ENCODE results near the gene SIGLEC7.
"Not testable (repeated sequence)": the region's sequence is repeated elsewhere in the genome, so short reads cannot be mapped to it uniquely, and the experiment has no call there.

Gene SIGLEC7

GRCh38 chr19:51166846-51167490 lies 24.9 kb downstream of the SIGLEC7 start:
- no peaks in the 10 kb centered on the region for H3K4me1 ChIP-seq (ENCODE audit: insufficient read depth, low read length, severe bottlenecking)
- H3K27me3 ChIP-seq (ENCODE audit: insufficient read depth, low read length): no peaks in the 10 kb centered on the region
- no peak overlapping the region for H2AFZ ChIP-seq (ENCODE audit: low read length)
- no peak overlapping the region for H3K9ac ChIP-seq (ENCODE audit: low read length)
- H3K79me2 ChIP-seq (ENCODE audit: insufficient read depth, low read length): no peaks in the 10 kb centered on the region
- no peaks in the 10 kb centered on the region for H3K36me3 ChIP-seq (ENCODE audit: insufficient read depth, low read length)
- no peaks in the 10 kb centered on the region for H3F3A ChIP-seq (ENCODE audit: insufficient read depth, low read length)
- H3K9me3 ChIP-seq (ENCODE audit: low read length): no peaks in the 10 kb centered on the region
- TF ChIP-seq EZH2 (IDR thresholded peaks at IDR 0.05; ENCODE audit: borderline replicate concordance, low read length): no peak
- TF ChIP-seq, protein P1, sequence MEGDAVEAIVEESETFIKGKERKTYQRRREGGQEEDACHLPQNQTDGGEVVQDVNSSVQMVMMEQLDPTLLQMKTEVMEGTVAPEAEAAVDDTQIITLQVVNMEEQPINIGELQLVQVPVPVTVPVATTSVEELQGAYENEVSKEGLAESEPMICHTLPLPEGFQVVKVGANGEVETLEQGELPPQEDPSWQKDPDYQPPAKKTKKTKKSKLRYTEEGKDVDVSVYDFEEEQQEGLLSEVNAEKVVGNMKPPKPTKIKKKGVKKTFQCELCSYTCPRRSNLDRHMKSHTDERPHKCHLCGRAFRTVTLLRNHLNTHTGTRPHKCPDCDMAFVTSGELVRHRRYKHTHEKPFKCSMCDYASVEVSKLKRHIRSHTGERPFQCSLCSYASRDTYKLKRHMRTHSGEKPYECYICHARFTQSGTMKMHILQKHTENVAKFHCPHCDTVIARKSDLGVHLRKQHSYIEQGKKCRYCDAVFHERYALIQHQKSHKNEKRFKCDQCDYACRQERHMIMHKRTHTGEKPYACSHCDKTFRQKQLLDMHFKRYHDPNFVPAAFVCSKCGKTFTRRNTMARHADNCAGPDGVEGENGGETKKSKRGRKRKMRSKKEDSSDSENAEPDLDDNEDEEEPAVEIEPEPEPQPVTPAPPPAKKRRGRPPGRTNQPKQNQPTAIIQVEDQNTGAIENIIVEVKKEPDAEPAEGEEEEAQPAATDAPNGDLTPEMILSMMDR (IDR thresholded peaks at IDR 0.05; ENCODE audit: low read length): no peak
- H3K27ac ChIP-seq (ENCODE audit: low read depth, low read length, poor library complexity, severe bottlenecking): no peak overlapping the region
- no peaks in the 10 kb centered on the region for H4K20me1 ChIP-seq (ENCODE audit: insufficient read depth, low read length)
- H3K4me2 ChIP-seq (ENCODE audit: low read length): no peak overlapping the region
- H3K4me3 ChIP-seq (ENCODE audit: low read depth, low read length, poor library complexity, severe bottlenecking): no peak overlapping the region
- no peaks in the 10 kb centered on the region for H3K9me2 ChIP-seq (ENCODE audit: low read depth, low read length)

DNA sequence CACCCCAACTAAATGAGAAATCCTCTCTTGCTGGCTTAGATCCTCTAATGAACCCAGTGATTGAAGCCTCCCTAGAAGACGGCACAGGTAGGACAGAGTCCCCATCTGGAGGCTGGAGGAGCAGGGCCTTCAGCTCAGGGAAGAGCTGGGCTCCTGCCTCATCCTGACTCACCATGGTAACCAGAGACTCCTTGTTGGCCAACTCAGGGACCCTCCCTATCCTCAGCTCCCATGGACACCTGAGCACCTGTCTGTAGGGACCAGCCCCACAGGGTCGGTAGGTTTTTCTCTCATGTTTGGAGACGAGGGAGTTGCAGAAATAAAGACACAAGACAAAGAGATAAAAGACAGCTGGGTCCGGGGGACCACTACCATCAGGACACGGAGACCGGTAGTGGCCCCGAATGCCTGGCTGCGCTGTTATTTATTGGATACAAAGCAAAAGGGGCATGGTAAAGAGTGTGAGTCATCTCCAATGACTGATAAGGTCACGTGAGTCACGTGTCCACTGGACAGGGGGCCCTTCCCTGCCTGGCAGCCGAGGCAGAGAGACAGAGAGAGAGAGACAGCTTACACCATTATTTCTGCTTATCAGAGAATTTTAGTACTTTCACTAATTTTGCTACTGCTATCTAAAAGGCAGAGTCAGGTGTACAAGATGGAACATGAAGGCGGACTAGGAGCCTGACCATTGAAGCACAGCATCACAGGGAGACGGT lies 26.6 kb downstream of the SIGLEC7 start:
- Histone ChIP-seq H3K27ac (ENCODE audit: low read depth, low read length, poor library complexity, severe bottlenecking) (no peak overlapping the region), H3K27me3 (ENCODE audit: insufficient read depth, low read length) (no peaks in the 10 kb centered on the region), H3K9me2 (ENCODE audit: low read depth, low read length) (no peaks in the 10 kb centered on the region), H3F3A (ENCODE audit: insufficient read depth, low read length) (no peaks in the 10 kb centered on the region), H2AFZ (ENCODE audit: low read length) (no peak overlapping the region), H3K79me2 (ENCODE audit: insufficient read depth, low read length) (no peaks in the 10 kb centered on the region), H3K4me1 (ENCODE audit: insufficient read depth, low read length, severe bottlenecking) (no peaks in the 10 kb centered on the region), H3K36me3 (ENCODE audit: insufficient read depth, low read length) (no peaks in the 10 kb centered on the region), H4K20me1 (ENCODE audit: insufficient read depth, low read length) (no peaks in the 10 kb centered on the region), H3K4me3 (ENCODE audit: low read depth, low read length, poor library complexity, severe bottlenecking) (no peak overlapping the region), H3K4me2 (ENCODE audit: low read length) (no peak overlapping the region), H3K9me3 (ENCODE audit: low read length) (no peaks in the 10 kb centered on the region), H3K9ac (ENCODE audit: low read length) (no peak overlapping the region)
- TF ChIP-seq, protein P1 (IDR thresholded peaks at IDR 0.05; ENCODE audit: low read length): no peak
- TF ChIP-seq EZH2 (IDR thresholded peaks at IDR 0.05; ENCODE audit: borderline replicate concordance, low read length): no peak

DNA sequence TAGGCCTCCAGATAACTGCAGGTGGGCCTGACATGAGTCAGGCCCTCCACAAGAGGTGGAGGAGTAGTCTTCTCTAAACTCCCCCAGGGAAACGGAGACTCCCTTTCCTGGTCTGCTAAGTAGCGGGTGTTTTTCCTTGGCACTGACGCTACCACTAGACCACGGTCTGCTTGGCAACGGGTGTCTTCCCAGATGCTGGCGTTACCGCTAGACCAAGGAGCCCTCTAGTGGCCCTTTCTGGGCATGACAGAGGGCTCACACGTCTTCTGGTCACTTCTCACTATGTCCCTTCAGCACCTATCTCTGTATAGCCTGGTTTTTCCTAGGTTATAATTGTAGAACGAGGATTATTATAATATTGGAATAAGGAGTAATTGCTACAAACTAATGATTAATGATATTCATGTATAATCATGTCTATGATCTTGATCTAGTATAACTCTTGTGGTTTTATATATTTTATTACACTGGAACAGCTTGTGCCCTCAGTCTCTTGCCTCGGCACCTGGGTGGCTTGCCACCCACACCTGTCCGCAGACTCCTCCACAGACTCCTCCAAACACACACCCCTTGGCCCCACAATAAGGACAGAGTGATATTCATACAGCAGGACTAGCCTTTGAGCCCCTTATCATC lies 27.3 kb downstream of the SIGLEC7 start:
- not testable (repeated sequence) for H3K4me3 ChIP-seq (ENCODE audit: low read depth, low read length, poor library complexity, severe bottlenecking)

More for the DNA sequence above, 27.3 kb downstream of the SIGLEC7 start:
- not testable (repeated sequence) for H3K27ac ChIP-seq (ENCODE audit: low read depth, low read length, poor library complexity, severe bottlenecking); H2AFZ ChIP-seq (ENCODE audit: low read length); H4K20me1 ChIP-seq (ENCODE audit: insufficient read depth, low read length); H3F3A ChIP-seq (ENCODE audit: insufficient read depth, low read length); H3K4me1 ChIP-seq (ENCODE audit: insufficient read depth, low read length, severe bottlenecking); H3K9me3 ChIP-seq (ENCODE audit: low read length); H3K9me2 ChIP-seq (ENCODE audit: low read depth, low read length); H3K9ac ChIP-seq (ENCODE audit: low read length); H3K27me3 ChIP-seq (ENCODE audit: insufficient read depth, low read length); H3K36me3 ChIP-seq (ENCODE audit: insufficient read depth, low read length); H3K4me2 ChIP-seq (ENCODE audit: low read length); H3K79me2 ChIP-seq (ENCODE audit: insufficient read depth, low read length)
- TF ChIP-seq, protein P1 (IDR thresholded peaks at IDR 0.05; ENCODE audit: low read length): peak; percentile 60

Data from OCI-LY1 (cell line).